ENCODE data around the gene ANO2.

DNA sequence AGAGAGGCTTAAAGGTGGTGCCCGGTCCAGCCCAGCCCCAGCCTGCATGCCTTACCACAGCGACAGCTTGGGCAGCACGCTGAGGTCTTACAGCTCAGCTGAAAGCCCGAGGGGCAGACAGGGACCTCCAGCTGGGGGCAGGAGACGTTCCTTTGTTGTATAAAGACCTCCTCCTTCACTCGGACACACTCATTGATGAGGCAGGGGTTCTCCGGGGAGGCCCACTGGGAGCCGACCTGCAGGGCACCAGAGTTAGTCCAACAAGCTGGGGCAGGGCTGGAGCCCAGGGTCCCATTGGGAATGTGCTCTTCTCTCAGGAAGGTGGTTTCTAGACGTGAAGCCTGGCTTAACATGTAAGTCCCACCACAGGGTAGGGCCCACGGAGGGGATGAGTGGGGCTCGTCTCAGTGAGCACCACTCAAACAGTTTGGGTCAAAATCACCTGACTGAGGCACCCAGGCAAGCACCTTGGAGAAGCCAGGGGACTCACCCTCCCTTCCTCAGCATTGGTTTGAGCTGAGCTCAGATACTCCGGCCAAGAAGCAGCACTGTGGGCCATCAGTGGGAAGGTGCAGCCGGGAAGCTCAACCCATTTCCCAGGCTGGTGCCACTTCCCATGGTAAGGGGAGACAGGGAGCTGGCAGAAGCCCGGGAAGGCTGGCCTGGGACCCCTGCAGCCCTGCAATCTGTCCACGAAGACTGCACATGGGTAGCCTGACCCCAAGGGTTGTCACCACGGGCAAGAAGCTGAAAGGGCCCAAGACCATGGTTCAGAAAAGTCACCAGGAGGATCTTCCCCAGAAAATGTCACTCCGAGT is 24.3 kb upstream of the ANO2 start:
- TF ChIP-seq GATA2 (IDR thresholded peaks at IDR 0.05; ENCODE audit: low read depth, low read length) (no peak), GATA3 (IDR thresholded peaks at IDR 0.05; ENCODE audit: low read depth, low read length) (no peak)
